Body of pancreas (tissue), 4 donors: ENCODE measurements around the gene TCF12. TPM values are rescaled to one million over a fixed set of nuclear protein-coding genes. Genes with fewer than 3 reads are reported as not detected.
A peak's percentile ranks its signal among the peaks of the same experiment; 100 is the strongest.

Experiments used
- ATAC-seq: fragments of 150-250 bp; one replicate; pipeline ENCODE4 v1.9.1; 2016
- DNase-seq, 4 donors: peaks; one replicate each; pipeline ENCODE4 v3.0.0-alpha.2; 2019
- H3K27ac ChIP-seq, 4 donors: fragments of 200-600 bp; sonication (generic); 1 replicate in 3 of 4; 2 replicates in 1 of 4; pipeline versions ENCODE4 v1.5.1 to v1.6.1; 2016 to 2019; ENCODE audit warnings: mild to moderate bottlenecking in 1 of 4, mixed read lengths in 1 of 4, moderate library complexity in 1 of 4
- H3K27me3 ChIP-seq, 2 donors: fragments of 200-600 bp; sonication (generic); one replicate each; pipeline ENCODE4 v1.6.0; 2016; ENCODE audit warnings: mild to moderate bottlenecking in 1 of 2
- H3K36me3 ChIP-seq, 2 donors: fragments of 200-600 bp; sonication (generic); replicated peaks in 1 of 2; 2 replicates each; pipeline ENCODE4 v1.5.1; 2016; ENCODE audit warnings: low read depth in 2 of 2; ENCODE audit not compliant: insufficient read depth in 1 of 2
- H3K4me1 ChIP-seq: fragments of 200-600 bp; sonication (generic); one replicate; pipeline ENCODE4 v1.6.0; 2016
- H3K4me3 ChIP-seq, 2 donors: fragments of 200-600 bp; sonication (generic); 1 replicate in 1 of 2; 2 replicates in 1 of 2; pipeline ENCODE4 v1.5.1; 2016 to 2019
- H3K9me3 ChIP-seq, 3 donors: fragments of 200-600 bp; sonication (generic); 1 replicate in 2 of 3; 2 replicates in 1 of 3; pipeline ENCODE4 v1.5.1; 2016
- CTCF ChIP-seq, 7 experiments: fragments of 450-650 bp in 4 of 7; fragments of 200-600 bp in 3 of 7; sonication (generic) in 3 of 7; IDR thresholded peaks; one replicate each; pipeline ENCODE4 v1.5.1; 2016 to 2019; ENCODE audit warnings: antibody characterized with exemption in 7 of 7
- POLR2A ChIP-seq, 3 donors: fragments of 450-650 bp; IDR thresholded peaks; one replicate each; pipeline ENCODE4 v1.6.1; 2016; ENCODE audit warnings: antibody characterized with exemption in 3 of 3, mild to moderate bottlenecking in 2 of 3
- WGBS, 2 donors: methylation state at CpG; one replicate each; pipeline ENCODE4 v1.1.5; 2017; 5-methylcytosine and 5-hydroxymethylcytosine counted together
- intact Hi-C: fragments of 100-400 bp; cut with DNase I; formaldehyde crosslinking; loops from one replicate; pipeline ENCODE4 v1.15.1; 2023
- total RNA-seq, 2 donors: library from RNA; depleted of rRNA; stranded (reverse); fragments of >200 nt; gene quantifications; one replicate each; pipeline ENCODE4 v1.1.0, GENCODE V29; 2016

TCF12 gene
- total RNA-seq, 2 donors from 2014 or later, result 27.2 to 49.4 TPM

GRCh38 chr15:56967336-56967735, 48.9 kb downstream of the TCF12 start:
- no peaks in the 10 kb centered on the region for H3K27me3 ChIP-seq
- H3K4me3 ChIP-seq, result no peak overlapping the region
- H3K36me3 ChIP-seq, result no peaks in the 10 kb centered on the region
- DNase-seq, result no peak
- 80 to 81% methylated on average over 3 of the region's 3 CpGs for WGBS, 2 donors
- peaks cover 53% of the 10 kb centered on the region for H3K4me1 ChIP-seq
- H3K9me3 ChIP-seq, result no peaks in the 10 kb centered on the region
- ATAC-seq, result no peak
- intact Hi-C loops, result no loop called here
- no peak overlapping the region for H3K27ac ChIP-seq
- TF ChIP-seq CTCF (IDR thresholded peaks at IDR 0.05), result no peak
- no peak for TF ChIP-seq POLR2A (IDR thresholded peaks at IDR 0.05)

GRCh38 chr15:56968256-56968655, 49.8 kb downstream of the TCF12 start:
- Histone ChIP-seq H3K27ac (peak overlapping the region in 1 of 4 donors; percentile 27), H3K9me3 (no peaks in the 10 kb centered on the region), H3K4me1 (peaks cover 53% of the 10 kb centered on the region), H3K4me3 (no peak overlapping the region), H3K27me3 (no peaks in the 10 kb centered on the region), H3K36me3 (no peaks in the 10 kb centered on the region)
- DNase-seq (no peak), ATAC-seq (no peak)
- intact Hi-C loops, result no loop called here
- TF ChIP-seq POLR2A (IDR thresholded peaks at IDR 0.05), result no peak
- TF ChIP-seq CTCF (IDR thresholded peaks at IDR 0.05), result no peak

- intact Hi-C loops, result no loop called here
- H3K4me3 ChIP-seq, result no peak overlapping the region
- H3K27me3 ChIP-seq, result no peaks in the 10 kb centered on the region
- TF ChIP-seq CTCF (IDR thresholded peaks at IDR 0.05) (no peak), POLR2A (IDR thresholded peaks at IDR 0.05) (no peak)
- no peaks in the 10 kb centered on the region for H3K9me3 ChIP-seq
- H3K27ac ChIP-seq, result peak overlapping the region in 3 of 4 donors; percentile 27 to 70 (median 31)
- peak; percentile 33 for ATAC-seq
- DNase-seq, result no peak
- 95 to 100% methylated on average over 1 of the region's 1 CpG for WGBS, 2 donors
- no peaks in the 10 kb centered on the region for H3K36me3 ChIP-seq
- peaks cover 48% of the 10 kb centered on the region for H3K4me1 ChIP-seq
These were observed 50.4 kb downstream of the TCF12 start for GRCh38 chr15:56968821-56969220.

- Histone ChIP-seq H3K27me3 (no peaks in the 10 kb centered on the region), H3K9me3 (no peaks in the 10 kb centered on the region), H3K4me3 (no peak overlapping the region), H3K36me3 (no peaks in the 10 kb centered on the region), H3K4me1 (peaks cover 42% of the 10 kb centered on the region), H3K27ac (peak overlapping the region in 3 of 4 donors; percentile 27 to 70 (median 31))
- no peak for TF ChIP-seq POLR2A (IDR thresholded peaks at IDR 0.05)
- no peak for TF ChIP-seq CTCF (IDR thresholded peaks at IDR 0.05)
- DNase-seq (no peak), ATAC-seq (peak; percentile 64)
- intact Hi-C loops, result no loop called here
- 49 to 54% methylated on average over 9 of the region's 9 CpGs for WGBS, 2 donors
These were observed 50.9 kb downstream of the TCF12 start for GRCh38 chr15:56969265-56969895.

GRCh38 chr15:56971571-56971970, 53.1 kb downstream of the TCF12 start:
- no peak for TF ChIP-seq POLR2A (IDR thresholded peaks at IDR 0.05)
- TF ChIP-seq CTCF (IDR thresholded peaks at IDR 0.05), result no peak
- no peak for ATAC-seq
- no peaks in the 10 kb centered on the region for H3K9me3 ChIP-seq
- H3K27ac ChIP-seq, result no peak overlapping the region
- intact Hi-C loops, result no loop called here
- no peaks in the 10 kb centered on the region for H3K27me3 ChIP-seq
- peaks cover 25% of the 10 kb centered on the region for H3K4me1 ChIP-seq
- DNase-seq, result no peak
- 92 to 95% methylated on average over 2 of the region's 2 CpGs for WGBS, 2 donors
- no peaks in the 10 kb centered on the region for H3K36me3 ChIP-seq
- H3K4me3 ChIP-seq, result no peak overlapping the region
